Adrenal gland (tissue), 5 donors: ENCODE measurements around the gene ZNF367.
"Not testable (repeated sequence)": the region's sequence is repeated elsewhere in the genome, so short reads cannot be mapped to it uniquely, and the experiment has no call there.

ENCODE experiments used
- POLR2A ChIP-seq, 2 donors: fragments of 450-650 bp; IDR thresholded peaks; one replicate each; pipeline ENCODE4 v1.6.1; 2017; ENCODE audit warnings: antibody characterized with exemption in 2 of 2, mild to moderate bottlenecking in 2 of 2, moderate library complexity in 1 of 2
- TF ChIP-seq, protein P1 (sequence below), 6 experiments: fragments of 450-650 bp in 4 of 6; fragments of 200-600 bp in 2 of 6; sonication (generic) in 1 of 6; IDR thresholded peaks; 1 replicate in 5 of 6; 2 replicates in 1 of 6; pipeline versions ENCODE4 v1.5.1 to v1.8.0; 2016 to 2021; ENCODE audit warnings: antibody characterized with exemption in 6 of 6, mild to moderate bottlenecking in 2 of 6, moderate library complexity in 1 of 6
- donor health status: DM: no; HTN: no; CAD: no.

DNA sequence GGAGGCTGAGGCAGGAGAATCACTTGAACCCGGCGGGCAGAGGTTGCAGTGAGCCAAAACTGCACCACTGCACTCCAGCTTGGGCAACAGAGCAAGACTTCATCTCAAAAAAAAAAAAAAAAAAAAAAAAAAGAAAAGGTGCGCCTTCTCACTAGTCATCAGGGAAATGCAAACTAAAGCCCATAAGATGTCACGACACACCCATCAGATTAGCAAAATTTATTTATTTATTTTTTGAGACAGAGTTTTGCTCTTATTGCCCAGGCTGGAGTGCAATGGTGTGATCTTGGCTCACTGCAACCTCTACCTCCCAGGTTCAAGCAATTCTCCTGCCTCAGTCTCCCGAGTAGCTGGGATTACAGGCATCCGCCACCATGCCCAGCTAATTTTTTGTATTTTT lies 57.6 kb downstream of the ZNF367 start:
- TF ChIP-seq POLR2A (IDR thresholded peaks at IDR 0.05), result not testable (repeated sequence)
- TF ChIP-seq, protein P1, sequence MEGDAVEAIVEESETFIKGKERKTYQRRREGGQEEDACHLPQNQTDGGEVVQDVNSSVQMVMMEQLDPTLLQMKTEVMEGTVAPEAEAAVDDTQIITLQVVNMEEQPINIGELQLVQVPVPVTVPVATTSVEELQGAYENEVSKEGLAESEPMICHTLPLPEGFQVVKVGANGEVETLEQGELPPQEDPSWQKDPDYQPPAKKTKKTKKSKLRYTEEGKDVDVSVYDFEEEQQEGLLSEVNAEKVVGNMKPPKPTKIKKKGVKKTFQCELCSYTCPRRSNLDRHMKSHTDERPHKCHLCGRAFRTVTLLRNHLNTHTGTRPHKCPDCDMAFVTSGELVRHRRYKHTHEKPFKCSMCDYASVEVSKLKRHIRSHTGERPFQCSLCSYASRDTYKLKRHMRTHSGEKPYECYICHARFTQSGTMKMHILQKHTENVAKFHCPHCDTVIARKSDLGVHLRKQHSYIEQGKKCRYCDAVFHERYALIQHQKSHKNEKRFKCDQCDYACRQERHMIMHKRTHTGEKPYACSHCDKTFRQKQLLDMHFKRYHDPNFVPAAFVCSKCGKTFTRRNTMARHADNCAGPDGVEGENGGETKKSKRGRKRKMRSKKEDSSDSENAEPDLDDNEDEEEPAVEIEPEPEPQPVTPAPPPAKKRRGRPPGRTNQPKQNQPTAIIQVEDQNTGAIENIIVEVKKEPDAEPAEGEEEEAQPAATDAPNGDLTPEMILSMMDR (IDR thresholded peaks at IDR 0.05), result not testable (repeated sequence)
